C4-2B (cell line): ENCODE data around the gene PHOX2A.

Experiments
- CTCF ChIP-seq: fragments of 450-650 bp; conservative IDR thresholded peaks from 2 replicates; pipeline ENCODE4 v1.5.1; 2017; ENCODE audit warnings: mild to moderate bottlenecking
- ZFX ChIP-seq: fragments of 450-650 bp; IDR thresholded peaks from 2 replicates; pipeline ENCODE4 v1.6.1; 2017

- no peak for TF ChIP-seq CTCF
- TF ChIP-seq ZFX, result no peak
These were observed 39.1 kb downstream of the PHOX2A start for GRCh38 chr11:72204886-72205285.
